GM19239 (cell line): ENCODE results near the gene RBM47.

Experiments
- DNase-seq: peaks from one replicate; pipeline ENCODE4 v3.0.0; 2011; ENCODE audit warnings: low spot score; ENCODE audit not compliant: insufficient read length
- FAIRE-seq: peaks from 2 replicates; lab custom pipeline; 2011; peaks lifted over from hg19 to GRCh38; lab: Jason Lieb, UNC

RBM47 gene

GRCh38 chr4:40511036-40511614 is 118.5 kb downstream of the RBM47 start:
- FAIRE-seq = no peak
- DNase-seq = no peak

- DNase-seq (no peak), FAIRE-seq (no peak)
Measured at GRCh38 chr4:40507977-40508376, 121.7 kb downstream of the RBM47 start.

GRCh38 chr4:40506492-40506891 is 123.2 kb downstream of the RBM47 start:
- FAIRE-seq (no peak), DNase-seq (no peak)

GRCh38 chr4:40506066-40506465 is 123.6 kb downstream of the RBM47 start:
- FAIRE-seq (peak; percentile 26), DNase-seq (no peak)

GRCh38 chr4:40502934-40503333 is 126.7 kb downstream of the RBM47 start:
- no peak for DNase-seq

GRCh38 chr4:40502220-40502619 is 127.4 kb downstream of the RBM47 start:
- no peak for DNase-seq
- no peak for FAIRE-seq

More at GRCh38 chr4:40502934-40503333, 126.7 kb downstream of the RBM47 start:
- peak; percentile 72 for FAIRE-seq

- DNase-seq (no peak), FAIRE-seq (peak; percentile 28)
Measured at GRCh38 chr4:40500781-40501180, 128.9 kb downstream of the RBM47 start.

- DNase-seq (no peak), FAIRE-seq (no peak)
Measured at GRCh38 chr4:40493160-40493559, 136.5 kb downstream of the RBM47 start.

GRCh38 chr4:40492691-40493090 is 137.0 kb downstream of the RBM47 start:
- FAIRE-seq (no peak), DNase-seq (no peak)

GRCh38 chr4:40490481-40490880 is 139.2 kb downstream of the RBM47 start:
- FAIRE-seq (no peak), DNase-seq (no peak)

GRCh38 chr4:40489961-40490360 is 139.7 kb downstream of the RBM47 start:
- FAIRE-seq (no peak), DNase-seq (no peak)

GRCh38 chr4:40486534-40486933 is 143.1 kb downstream of the RBM47 start:
- DNase-seq (no peak), FAIRE-seq (no peak)

- FAIRE-seq (peak; percentile 65), DNase-seq (no peak)
Measured at GRCh38 chr4:40484346-40485090, 145.1 kb downstream of the RBM47 start.

GRCh38 chr4:40482985-40483647 is 146.5 kb downstream of the RBM47 start:
- DNase-seq (no peak), FAIRE-seq (peak; percentile 28)

- FAIRE-seq = no peak
- DNase-seq = no peak
Measured at GRCh38 chr4:40481977-40482376, 147.7 kb downstream of the RBM47 start.

GRCh38 chr4:40480291-40480690 is 149.4 kb downstream of the RBM47 start:
- no peak for FAIRE-seq

GRCh38 chr4:40479378-40479777 is 150.3 kb downstream of the RBM47 start:
- FAIRE-seq (no peak), DNase-seq (no peak)

More at GRCh38 chr4:40480291-40480690, 149.4 kb downstream of the RBM47 start:
- no peak for DNase-seq

- DNase-seq = no peak
- FAIRE-seq = peak; percentile 71
Measured at GRCh38 chr4:40475609-40476008, 154.1 kb downstream of the RBM47 start.

- FAIRE-seq (peak; percentile 97), DNase-seq (no peak)
Measured at GRCh38 chr4:40473578-40474388, 155.9 kb downstream of the RBM47 start.

- FAIRE-seq (no peak), DNase-seq (no peak)
Measured at GRCh38 chr4:40471923-40472322, 157.7 kb downstream of the RBM47 start.
